ENCODE data around the gene THAP3. TPM values are rescaled to one million over a fixed set of nuclear protein-coding genes. Genes with fewer than 3 reads are reported as not detected.
A peak's percentile ranks its signal among the peaks of the same experiment; 100 is the strongest.
"Not testable (repeated sequence)": the region's sequence is repeated elsewhere in the genome, so short reads cannot be mapped to it uniquely, and the experiment has no call there.

The THAP3 gene
- polyA plus RNA-seq, 4 donors: 14.3 to 35.1 (median 18.0) TPM

DNA sequence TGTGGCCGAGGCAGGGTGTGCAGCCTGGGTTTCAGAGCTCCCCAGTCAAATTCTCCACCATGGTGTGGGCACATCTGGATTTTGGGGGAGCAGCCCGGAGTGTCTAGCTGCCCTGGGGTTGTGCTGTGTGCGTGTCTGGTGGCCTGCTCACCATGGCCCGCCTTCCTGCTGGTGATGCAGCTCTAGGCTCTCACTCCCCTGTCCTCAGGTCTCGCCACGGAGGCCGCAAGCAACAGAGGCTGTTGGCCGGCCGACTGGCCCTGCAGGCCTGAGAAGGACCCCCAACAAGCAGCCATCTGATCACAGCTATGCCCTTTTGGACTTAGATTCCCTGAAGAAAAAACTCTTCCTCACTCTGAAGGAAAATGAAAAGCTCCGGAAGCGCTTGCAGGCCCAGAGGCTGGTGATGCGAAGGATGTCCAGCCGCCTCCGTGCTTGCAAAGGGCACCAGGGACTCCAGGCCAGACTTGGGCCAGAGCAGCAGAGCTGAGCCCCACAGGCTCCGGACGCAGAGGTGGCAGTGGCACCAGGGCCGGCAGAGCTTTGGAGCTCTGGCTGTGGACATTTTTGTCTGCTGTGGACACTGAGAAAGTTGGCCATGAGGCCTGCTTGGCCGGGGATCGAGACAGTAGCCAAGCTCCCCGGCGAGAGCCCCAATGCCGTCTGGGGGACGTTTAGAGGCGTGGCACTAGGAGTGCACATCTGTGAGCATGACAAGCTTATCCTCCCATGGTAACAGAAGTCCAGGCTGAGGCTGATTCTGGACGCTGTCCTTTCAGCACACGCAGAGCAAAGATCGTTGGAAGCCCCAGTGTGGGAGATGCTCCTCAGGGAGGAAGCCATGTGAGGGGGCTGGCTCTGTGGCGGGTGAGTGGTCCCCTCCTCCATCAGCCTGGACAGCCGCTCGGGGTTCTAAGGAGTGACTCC, 8.2 kb downstream of the THAP3 start:
- 89 to 94% (median 91%) methylated on average over 29 to 30 of the region's 30 CpGs for WGBS, 3 donors
- DNase-seq: no peak
- Histone ChIP-seq H3K27me3 (ENCODE audit: control insufficient read depth in 3 of 3, insufficient read depth in 3 of 3, low read length in 3 of 3) (no peaks in the 10 kb centered on the region), H3K4me3 (ENCODE audit: low read depth in 1 of 3, low read length in 3 of 3) (no peak overlapping the region), H3K4me1 (ENCODE audit: control insufficient read depth in 3 of 3, insufficient read depth in 2 of 3, low read depth in 1 of 3, low read length in 2 of 3) (no peaks in the 10 kb centered on the region), H3K9me3 (ENCODE audit: control insufficient read depth in 2 of 2, insufficient read depth in 1 of 2, low read depth in 1 of 2, low read length in 1 of 2) (no peaks in the 10 kb centered on the region), H3K27ac (ENCODE audit: low read depth in 1 of 3, low read length in 2 of 3) (no peak overlapping the region), H3K36me3 (ENCODE audit: control insufficient read depth in 3 of 3, insufficient read depth in 2 of 3, low read depth in 1 of 3, low read length in 3 of 3) (peaks cover 9 to 92% (median 10%) of the 10 kb centered on the region in 3 donors)
- FAIRE-seq: no peak

DNA sequence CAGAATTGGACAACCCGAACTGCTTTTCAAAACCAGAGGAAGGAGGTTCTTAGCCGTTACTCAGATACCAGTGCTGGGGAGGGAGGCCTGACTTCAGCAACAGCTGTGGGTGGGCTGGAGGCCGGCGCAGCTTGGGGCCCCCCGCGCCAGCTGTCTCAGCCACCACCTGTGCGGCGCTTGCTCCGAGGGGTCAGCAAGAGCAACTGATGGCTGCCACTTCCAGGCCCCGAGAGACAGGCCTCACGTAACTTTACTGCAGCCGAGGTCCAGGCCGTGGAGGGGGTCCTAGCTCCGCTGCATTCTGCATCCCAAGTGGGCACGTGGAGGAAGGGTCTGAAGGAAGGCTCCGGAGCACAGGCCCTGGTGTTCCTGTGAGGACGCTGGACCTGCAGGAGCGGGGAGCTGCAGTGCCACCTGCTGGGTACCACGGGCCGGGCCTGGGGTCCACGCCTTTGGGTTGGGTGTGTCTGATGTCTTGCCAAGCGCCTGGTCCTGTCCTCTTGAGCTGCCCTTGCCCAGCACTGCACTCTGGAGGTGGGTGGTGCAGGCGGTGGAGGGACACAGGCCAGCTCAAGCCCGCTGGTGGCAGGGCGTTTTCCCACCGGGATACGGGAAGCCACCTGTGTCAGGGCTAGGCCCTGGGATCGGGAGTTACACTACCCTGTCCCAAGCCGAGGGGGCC, 9.8 kb downstream of the THAP3 start:
- DNase-seq (peak; percentile 65 to 68), FAIRE-seq (no peak)
- H3K9me3 ChIP-seq (ENCODE audit: control insufficient read depth in 2 of 2, insufficient read depth in 1 of 2, low read depth in 1 of 2, low read length in 1 of 2): no peaks in the 10 kb centered on the region
- H3K36me3 ChIP-seq (ENCODE audit: control insufficient read depth in 3 of 3, insufficient read depth in 2 of 3, low read depth in 1 of 3, low read length in 3 of 3): peaks cover 9 to 92% (median 12%) of the 10 kb centered on the region in 3 donors
- no peak overlapping the region for H3K4me3 ChIP-seq (ENCODE audit: low read depth in 1 of 3, low read length in 3 of 3)
- H3K4me1 ChIP-seq (ENCODE audit: control insufficient read depth in 3 of 3, insufficient read depth in 2 of 3, low read depth in 1 of 3, low read length in 2 of 3): no peaks in the 10 kb centered on the region
- WGBS, 3 donors: 55 to 69% (median 66%) methylated on average over 28 to 29 of the region's 29 CpGs
- no peaks in the 10 kb centered on the region for H3K27me3 ChIP-seq (ENCODE audit: control insufficient read depth in 3 of 3, insufficient read depth in 3 of 3, low read length in 3 of 3)
- no peak overlapping the region for H3K27ac ChIP-seq (ENCODE audit: low read depth in 1 of 3, low read length in 2 of 3)

DNA sequence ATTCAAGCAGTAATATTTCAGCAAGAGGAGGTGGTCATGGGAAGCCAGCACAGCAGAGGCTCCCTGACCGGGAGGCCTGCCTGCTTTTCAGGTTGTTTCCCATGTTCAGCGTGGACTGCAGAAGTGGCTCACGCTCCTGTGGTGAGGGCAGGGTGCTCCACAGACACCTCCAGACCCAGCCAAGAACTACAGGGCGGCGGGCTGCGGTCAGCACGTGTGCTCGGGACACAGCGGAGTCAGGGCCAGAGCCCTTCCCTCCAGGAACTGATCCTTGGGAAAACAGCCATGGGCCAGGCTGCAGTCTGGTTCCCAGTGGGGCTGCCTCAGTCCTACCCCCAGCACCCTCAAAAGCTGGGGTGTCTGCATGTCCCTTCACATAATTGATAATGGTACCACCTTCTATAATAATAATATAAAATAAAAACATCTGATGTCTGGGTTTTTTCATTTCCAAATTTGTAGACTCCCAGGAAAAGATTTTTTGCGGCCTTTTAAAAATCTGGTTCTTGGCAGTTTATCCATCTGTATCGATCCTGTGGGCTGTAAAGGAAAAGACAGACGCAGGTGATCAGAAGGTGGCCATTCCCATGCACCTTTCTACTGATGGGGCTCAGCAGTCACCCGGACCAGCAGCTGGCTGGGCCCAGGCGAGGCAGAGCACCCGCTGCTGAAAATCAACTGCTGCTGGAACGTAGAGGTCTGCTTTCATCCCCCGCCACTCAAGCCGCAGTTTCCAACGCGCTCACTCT, 10.7 kb downstream of the THAP3 start:
- no peak overlapping the region for H3K4me3 ChIP-seq (ENCODE audit: low read depth in 1 of 3, low read length in 3 of 3)
- H3K27ac ChIP-seq (ENCODE audit: low read depth in 1 of 3, low read length in 2 of 3): no peak overlapping the region
- H3K9me3 ChIP-seq (ENCODE audit: control insufficient read depth in 2 of 2, insufficient read depth in 1 of 2, low read depth in 1 of 2, low read length in 1 of 2): no peaks in the 10 kb centered on the region
- no peak for DNase-seq
- H3K4me1 ChIP-seq (ENCODE audit: control insufficient read depth in 3 of 3, insufficient read depth in 2 of 3, low read depth in 1 of 3, low read length in 2 of 3): no peaks in the 10 kb centered on the region
- FAIRE-seq: no peak
- peaks cover 10 to 92% (median 12%) of the 10 kb centered on the region in 3 donors for H3K36me3 ChIP-seq (ENCODE audit: control insufficient read depth in 3 of 3, insufficient read depth in 2 of 3, low read depth in 1 of 3, low read length in 3 of 3)
- 88 to 94% (median 91%) methylated on average over 20 of the region's 20 CpGs for WGBS, 3 donors
- H3K27me3 ChIP-seq (ENCODE audit: control insufficient read depth in 3 of 3, insufficient read depth in 3 of 3, low read length in 3 of 3): no peaks in the 10 kb centered on the region

DNA sequence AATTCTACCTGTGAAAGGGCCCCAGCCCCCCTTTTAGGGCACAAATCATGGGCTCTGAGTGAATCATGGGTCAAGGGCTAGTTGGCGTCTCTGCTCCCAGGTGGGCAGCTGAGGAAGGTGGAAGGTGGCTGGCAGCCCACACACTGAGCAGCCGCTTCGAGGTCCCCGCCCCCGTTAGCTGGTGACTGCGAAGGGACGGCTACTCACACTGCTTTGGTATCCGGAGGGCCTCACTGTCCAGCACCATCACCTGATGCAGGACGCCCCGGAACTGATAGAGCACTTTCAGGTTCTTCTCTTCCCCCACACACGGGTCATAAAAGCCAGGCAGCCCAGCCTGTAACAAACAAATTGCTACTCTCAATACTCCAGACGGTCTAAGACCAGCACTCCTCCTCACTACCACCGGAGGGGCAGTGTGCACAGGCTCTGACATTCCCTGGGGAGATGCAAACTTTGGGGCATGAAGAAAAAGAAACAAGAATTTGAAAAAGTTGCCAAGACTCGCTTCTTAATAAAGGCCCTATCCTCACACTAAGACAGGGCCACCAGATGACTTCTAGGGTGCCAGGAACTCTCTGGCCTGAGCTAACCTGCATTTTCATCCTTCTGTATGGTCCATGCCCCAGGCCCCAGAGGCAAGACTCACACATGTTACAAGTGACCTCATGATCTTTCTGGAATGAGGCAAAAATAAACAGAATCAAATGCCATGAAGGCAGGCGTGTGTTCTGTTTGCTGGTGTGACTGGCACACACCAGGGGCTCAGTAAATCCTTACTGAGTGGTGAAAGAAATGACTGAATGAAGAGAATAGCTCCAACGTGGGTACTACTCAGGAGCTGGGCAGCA, 11.5 kb downstream of the THAP3 start:
- Histone ChIP-seq H3K36me3 (ENCODE audit: control insufficient read depth in 3 of 3, insufficient read depth in 2 of 3, low read depth in 1 of 3, low read length in 3 of 3) (peaks cover 10 to 88% (median 11%) of the 10 kb centered on the region in 3 donors), H3K4me3 (ENCODE audit: low read depth in 1 of 3, low read length in 3 of 3) (no peak overlapping the region), H3K4me1 (ENCODE audit: control insufficient read depth in 3 of 3, insufficient read depth in 2 of 3, low read depth in 1 of 3, low read length in 2 of 3) (no peaks in the 10 kb centered on the region), H3K27ac (ENCODE audit: low read depth in 1 of 3, low read length in 2 of 3) (no peak overlapping the region), H3K9me3 (ENCODE audit: control insufficient read depth in 2 of 2, insufficient read depth in 1 of 2, low read depth in 1 of 2, low read length in 1 of 2) (no peaks in the 10 kb centered on the region), H3K27me3 (ENCODE audit: control insufficient read depth in 3 of 3, insufficient read depth in 3 of 3, low read length in 3 of 3) (no peaks in the 10 kb centered on the region)
- WGBS, 3 donors: 82 to 89% (median 88%) methylated on average over 16 of the region's 16 CpGs
- FAIRE-seq (no peak), DNase-seq (no peak)

DNA sequence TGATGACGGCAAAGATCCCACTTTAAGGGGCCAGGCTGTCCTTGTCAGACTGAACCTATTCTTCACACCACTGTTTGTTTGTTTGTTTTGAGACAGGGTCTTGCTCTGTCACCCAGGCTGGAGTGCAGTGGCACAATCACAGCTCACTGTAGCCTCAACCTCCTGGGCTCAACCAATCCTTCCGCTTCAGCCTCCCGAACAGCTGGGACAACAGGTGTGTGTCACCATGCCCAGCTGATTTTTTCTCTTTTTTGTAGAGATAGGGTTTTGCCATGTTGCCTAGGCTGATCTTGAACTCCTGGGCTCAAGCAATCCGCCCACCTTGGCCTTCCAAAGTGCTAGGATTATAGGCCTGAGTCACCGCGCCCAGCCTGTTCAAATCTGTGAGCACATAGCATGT, 12.1 kb downstream of the THAP3 start:
- peaks cover 10 to 86% (median 10%) of the 10 kb centered on the region in 3 donors for H3K36me3 ChIP-seq (ENCODE audit: control insufficient read depth in 3 of 3, insufficient read depth in 2 of 3, low read depth in 1 of 3, low read length in 3 of 3)
- not testable (repeated sequence) for H3K27me3 ChIP-seq (ENCODE audit: control insufficient read depth in 3 of 3, insufficient read depth in 3 of 3, low read length in 3 of 3); H3K9me3 ChIP-seq (ENCODE audit: control insufficient read depth in 2 of 2, insufficient read depth in 1 of 2, low read depth in 1 of 2, low read length in 1 of 2); DNase-seq; H3K4me3 ChIP-seq (ENCODE audit: low read depth in 1 of 3, low read length in 3 of 3); H3K27ac ChIP-seq (ENCODE audit: low read depth in 1 of 3, low read length in 2 of 3); H3K4me1 ChIP-seq (ENCODE audit: control insufficient read depth in 3 of 3, insufficient read depth in 2 of 3, low read depth in 1 of 3, low read length in 2 of 3); FAIRE-seq
- 87 to 97% (median 94%) methylated on average over 6 of the region's 6 CpGs for WGBS, 3 donors

DNA sequence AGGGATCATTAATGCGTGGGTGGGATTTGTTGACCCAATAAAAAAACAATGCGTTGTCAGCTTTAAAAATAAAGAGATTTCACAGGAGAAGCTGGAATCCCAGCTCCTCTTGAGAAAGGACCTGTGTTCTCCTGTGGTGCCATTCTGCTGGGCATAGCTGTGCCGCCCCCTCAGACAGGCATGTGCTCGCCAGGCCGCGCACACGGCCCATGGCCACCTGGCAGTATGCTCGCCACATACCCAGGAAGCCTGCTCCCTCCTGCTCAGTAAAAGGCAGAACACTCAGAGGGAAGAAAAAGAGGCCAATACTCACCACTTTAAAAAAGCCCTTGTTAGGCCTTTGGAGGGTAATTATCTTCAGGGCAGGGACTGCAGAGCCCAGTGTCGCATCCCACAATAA, 13.1 kb downstream of the THAP3 start:
- Histone ChIP-seq H3K9me3 (ENCODE audit: control insufficient read depth in 2 of 2, insufficient read depth in 1 of 2, low read depth in 1 of 2, low read length in 1 of 2) (no peaks in the 10 kb centered on the region), H3K4me1 (ENCODE audit: control insufficient read depth in 3 of 3, insufficient read depth in 2 of 3, low read depth in 1 of 3, low read length in 2 of 3) (no peaks in the 10 kb centered on the region), H3K27ac (ENCODE audit: low read depth in 1 of 3, low read length in 2 of 3) (no peak overlapping the region), H3K4me3 (ENCODE audit: low read depth in 1 of 3, low read length in 3 of 3) (no peak overlapping the region), H3K27me3 (ENCODE audit: control insufficient read depth in 3 of 3, insufficient read depth in 3 of 3, low read length in 3 of 3) (no peaks in the 10 kb centered on the region), H3K36me3 (ENCODE audit: control insufficient read depth in 3 of 3, insufficient read depth in 2 of 3, low read depth in 1 of 3, low read length in 3 of 3) (peaks cover 9 to 87% (median 10%) of the 10 kb centered on the region in 3 donors)
- FAIRE-seq: no peak
- no peak for DNase-seq
- 89 to 92% (median 91%) methylated on average over 9 of the region's 9 CpGs for WGBS, 3 donors

DNA sequence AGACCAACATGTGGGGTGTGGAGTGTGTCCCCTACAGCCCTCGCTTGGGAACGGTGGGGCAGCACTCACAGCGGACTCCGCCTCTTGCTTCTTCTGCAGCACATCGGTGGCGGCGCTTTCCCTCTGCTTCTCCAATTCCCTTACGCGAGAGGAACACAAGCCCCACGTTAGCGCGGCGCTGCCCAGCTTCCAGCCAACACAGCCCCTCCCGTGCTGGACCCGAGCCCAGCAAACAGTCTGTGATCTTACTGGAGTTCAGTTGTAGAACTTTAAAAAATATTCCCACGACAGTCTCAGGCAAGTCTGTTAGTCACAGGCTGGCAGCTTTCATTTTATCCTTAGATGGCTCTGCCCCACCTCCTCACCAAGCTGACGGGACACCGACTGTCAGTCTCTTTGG, 13.6 kb downstream of the THAP3 start:
- Histone ChIP-seq H3K27me3 (ENCODE audit: control insufficient read depth in 3 of 3, insufficient read depth in 3 of 3, low read length in 3 of 3) (no peaks in the 10 kb centered on the region), H3K4me1 (ENCODE audit: control insufficient read depth in 3 of 3, insufficient read depth in 2 of 3, low read depth in 1 of 3, low read length in 2 of 3) (no peaks in the 10 kb centered on the region), H3K27ac (ENCODE audit: low read depth in 1 of 3, low read length in 2 of 3) (no peak overlapping the region), H3K4me3 (ENCODE audit: low read depth in 1 of 3, low read length in 3 of 3) (no peak overlapping the region), H3K9me3 (ENCODE audit: control insufficient read depth in 2 of 2, insufficient read depth in 1 of 2, low read depth in 1 of 2, low read length in 1 of 2) (no peaks in the 10 kb centered on the region), H3K36me3 (ENCODE audit: control insufficient read depth in 3 of 3, insufficient read depth in 2 of 3, low read depth in 1 of 3, low read length in 3 of 3) (peaks cover 7 to 86% (median 11%) of the 10 kb centered on the region in 3 donors)
- FAIRE-seq (no peak), DNase-seq (no peak)
- WGBS, 3 donors: 72 to 89% (median 88%) methylated on average over 18 of the region's 18 CpGs

Measured in small intestine (tissue), 7 donors.